Loucy (cell line): ENCODE measurements around the gene SYNRG.

ENCODE experiments used
- H2AFZ ChIP-seq: fragments of 200-600 bp; sonication (generic); 2 replicates; pipeline ENCODE4 v1.6.0; 2016; ENCODE audit warnings: antibody characterized with exemption, mild to moderate bottlenecking, low read length, moderate library complexity
- H3F3A ChIP-seq: fragments of 200-600 bp; 2 replicates; pipeline ENCODE4 v1.6.0; 2016; ENCODE audit warnings: antibody characterized with exemption, low read depth, mild to moderate bottlenecking
- H3K27me3 ChIP-seq: fragments of 200-600 bp; sonication (generic); 2 replicates; pipeline ENCODE4 v1.6.1; 2014; ENCODE audit warnings: low read length, mild to moderate bottlenecking; ENCODE audit not compliant: insufficient read depth, poor library complexity, severe bottlenecking
- H3K36me3 ChIP-seq: fragments of 200-600 bp; sonication (generic); 2 replicates; pipeline ENCODE4 v1.6.1; 2016; ENCODE audit warnings: low read length; ENCODE audit not compliant: insufficient read depth
- H3K4me1 ChIP-seq: fragments of 200-600 bp; sonication (generic); 2 replicates; pipeline ENCODE4 v1.5.1; 2014; ENCODE audit warnings: low read length, mild to moderate bottlenecking; ENCODE audit not compliant: insufficient read depth, poor library complexity, severe bottlenecking
- H3K4me2 ChIP-seq: fragments of 200-600 bp; sonication (generic); 2 replicates; pipeline ENCODE4 v1.6.0; 2014; ENCODE audit warnings: antibody characterized with exemption, low read length, low read depth, mild to moderate bottlenecking; ENCODE audit not compliant: poor library complexity, severe bottlenecking
- H3K4me3 ChIP-seq: fragments of 200-600 bp; sonication (generic); 2 replicates; pipeline ENCODE4 v1.5.1; 2014; ENCODE audit warnings: low read length, mild to moderate bottlenecking, mixed read lengths; ENCODE audit not compliant: poor library complexity, severe bottlenecking
- H3K79me2 ChIP-seq: fragments of 200-600 bp; sonication (generic); 2 replicates; pipeline ENCODE4 v1.6.1; 2014; ENCODE audit warnings: low read length; ENCODE audit not compliant: insufficient read depth
- H3K9ac ChIP-seq: fragments of 200-600 bp; sonication (generic); 2 replicates; pipeline ENCODE4 v1.6.0; 2014; ENCODE audit warnings: mild to moderate bottlenecking, low read depth, low read length, moderate library complexity; ENCODE audit not compliant: poor library complexity, severe bottlenecking
- H3K9me2 ChIP-seq: fragments of 200-600 bp; sonication (generic); replicated peaks from 2 replicates; pipeline ENCODE4 v1.6.1; 2016; ENCODE audit warnings: low read depth, low read length, mixed read lengths
- H3K9me3 ChIP-seq: fragments of 200-600 bp; sonication (generic); 2 replicates; pipeline ENCODE4 v1.6.1; 2014; ENCODE audit warnings: mild to moderate bottlenecking, antibody characterized with exemption, low read length, low read depth; ENCODE audit not compliant: insufficient read depth
- H4K20me1 ChIP-seq: fragments of 200-600 bp; sonication (generic); 2 replicates; pipeline ENCODE4 v1.6.0; 2014; ENCODE audit warnings: antibody characterized with exemption, low read length, mild to moderate bottlenecking; ENCODE audit not compliant: insufficient read depth, poor library complexity, severe bottlenecking
- CTCF ChIP-seq: fragments of 200-600 bp; sonication (generic); conservative IDR thresholded peaks from 2 replicates; pipeline ENCODE4 v1.5.1; 2014; ENCODE audit warnings: mild to moderate bottlenecking, antibody characterized with exemption, low read length
- EZH2phosphoT487 ChIP-seq: fragments of 200-600 bp; IDR thresholded peaks from 2 replicates; pipeline ENCODE4 v1.6.1; 2018; ENCODE audit warnings: antibody characterized with exemption, mild to moderate bottlenecking, moderate library complexity, borderline replicate concordance

The SYNRG gene

GRCh38 chr17:37480427-37480826, 128.8 kb downstream of the SYNRG start:
- TF ChIP-seq CTCF (no peak), EZH2phosphoT487 (no peak)
- Histone ChIP-seq H3K79me2 (no peaks in the 10 kb centered on the region), H3K9me3 (no peaks in the 10 kb centered on the region), H2AFZ (no peak overlapping the region), H3K27me3 (no peaks in the 10 kb centered on the region), H3K9me2 (no peaks in the 10 kb centered on the region), H3K4me3 (no peak overlapping the region), H4K20me1 (no peaks in the 10 kb centered on the region), H3K4me2 (no peak overlapping the region), H3F3A (no peaks in the 10 kb centered on the region), H3K36me3 (peaks cover 43% of the 10 kb centered on the region), H3K4me1 (no peaks in the 10 kb centered on the region), H3K9ac (no peak overlapping the region)

GRCh38 chr17:37479025-37479424, 130.2 kb downstream of the SYNRG start:
- no peak for TF ChIP-seq CTCF
- TF ChIP-seq EZH2phosphoT487: no peak
- Histone ChIP-seq H3K9me2 (no peaks in the 10 kb centered on the region), H2AFZ (no peak overlapping the region), H3K4me2 (no peak overlapping the region), H4K20me1 (no peaks in the 10 kb centered on the region), H3K79me2 (no peaks in the 10 kb centered on the region), H3K4me3 (no peak overlapping the region), H3K9ac (no peak overlapping the region), H3F3A (no peaks in the 10 kb centered on the region), H3K4me1 (no peaks in the 10 kb centered on the region), H3K9me3 (no peaks in the 10 kb centered on the region), H3K36me3 (peaks cover 52% of the 10 kb centered on the region), H3K27me3 (no peaks in the 10 kb centered on the region)

- no peak overlapping the region for H3K4me2 ChIP-seq
- no peaks in the 10 kb centered on the region for H3K9me2 ChIP-seq
- H4K20me1 ChIP-seq: no peaks in the 10 kb centered on the region
- H3K4me3 ChIP-seq: no peak overlapping the region
- no peak for TF ChIP-seq CTCF
- TF ChIP-seq EZH2phosphoT487: no peak
- no peaks in the 10 kb centered on the region for H3K9me3 ChIP-seq
- H3K36me3 ChIP-seq: peaks cover 61% of the 10 kb centered on the region
- no peaks in the 10 kb centered on the region for H3K4me1 ChIP-seq
- no peaks in the 10 kb centered on the region for H3K27me3 ChIP-seq
- H3K79me2 ChIP-seq: no peaks in the 10 kb centered on the region
- H2AFZ ChIP-seq: no peak overlapping the region
- H3F3A ChIP-seq: no peaks in the 10 kb centered on the region
- no peak overlapping the region for H3K9ac ChIP-seq
Measured at GRCh38 chr17:37478187-37478586, 131.0 kb downstream of the SYNRG start.
